ENCODE results near the gene RNF10. TPM values are rescaled to one million over a fixed set of nuclear protein-coding genes. Genes with fewer than 3 reads are reported as not detected.

Gene RNF10
- total RNA-seq (2022; extraction: Qiagen RNA extraction; ENCODE audit: low read depth), result 96.4 to 124 TPM (median 106 TPM) in 5 replicates

DNA sequence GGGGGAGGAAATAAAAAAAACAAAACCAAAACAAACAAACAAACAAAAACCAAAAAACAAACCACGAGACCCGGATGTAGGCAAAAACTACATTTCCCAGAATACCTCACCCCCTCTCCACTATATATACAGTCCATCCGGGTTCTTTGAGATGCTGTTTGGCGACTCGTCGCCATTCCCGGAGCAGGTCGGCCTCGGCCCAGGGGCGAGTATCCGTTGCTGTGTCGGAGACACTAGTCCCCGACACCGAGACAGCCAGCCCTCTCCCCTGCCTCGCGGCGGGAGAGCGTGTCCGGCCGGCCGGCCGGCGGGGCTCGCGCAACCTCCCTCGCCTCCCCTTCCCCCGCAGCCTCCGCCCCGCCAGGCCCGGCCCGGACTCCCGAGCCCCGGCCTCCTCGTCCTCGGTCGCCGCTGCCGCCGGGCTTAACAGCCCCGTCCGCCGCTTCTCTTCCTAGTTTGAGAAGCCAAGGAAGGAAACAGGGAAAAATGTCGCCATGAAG is at the start of gene RNF10:
TSS of gene RNF10 (plus strand) at position 154 of the 500 bp plus-strand sequence. CDS start 456 bp downstream, outside the sequence.

GRCh38 chr12:120495731-120496412 is 38.3 kb upstream of the RNF10 start, which contains the start of gene DYNLL1:
Gene DYNLL1 (plus strand): TSS chr12:120496113. CDS start chr12:120496422, 309 bp downstream.

DNA sequence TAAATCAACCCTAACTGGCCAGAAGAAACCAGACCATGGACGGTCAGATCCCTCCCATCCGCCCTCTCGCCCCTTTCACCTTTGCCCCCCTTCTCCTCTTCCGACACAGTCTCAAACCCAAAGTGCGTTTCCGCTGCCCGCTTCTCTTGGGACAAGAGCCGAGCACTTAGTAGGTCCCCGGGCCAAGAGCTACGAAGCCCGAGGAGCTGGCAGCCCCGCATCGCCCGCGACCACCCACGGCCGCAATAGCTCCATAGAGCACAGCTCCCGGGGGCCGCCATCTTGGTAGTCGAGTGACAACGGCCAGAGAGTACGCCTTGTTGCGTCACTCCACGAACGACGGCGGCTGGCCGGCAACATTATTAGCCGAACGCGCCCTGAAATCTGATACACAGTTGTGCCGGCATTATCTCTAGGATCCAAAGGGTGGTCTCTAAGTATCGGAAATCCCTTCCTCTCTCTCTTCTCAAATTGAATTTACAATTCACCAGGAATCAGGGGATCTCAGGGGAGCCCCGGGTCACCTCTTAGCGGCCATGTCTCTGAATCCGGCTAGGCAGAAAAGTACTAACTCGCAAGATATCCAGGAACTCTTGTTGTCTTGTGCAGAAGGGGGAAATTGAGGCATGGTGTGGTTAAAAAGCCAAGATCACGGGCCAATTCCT is 5.2 kb upstream of the RNF10 start, which contains the start of gene COQ5:
TSS of gene COQ5 (minus strand) at position 298 of the 665 bp plus-strand sequence. CDS start at position 281, 17 bp downstream.

GRCh38 chr12:120580787-120581723 is 46.9 kb downstream of the RNF10 start, which contains the start of gene POP5:
Gene POP5 (minus strand): TSS chr12:120581402. CDS start chr12:120581362, 40 bp downstream.

Other genes with a start within 250 kb of the RNF10 start
- gene RNU4-2, start 242.5 kb upstream of the RNF10 start, total RNA-seq (2022; extraction: Qiagen RNA extraction; ENCODE audit: low read depth), result not detected in 5 replicates
- gene RNU4-1, start 241.1 kb upstream of the RNF10 start, total RNA-seq (2022; extraction: Qiagen RNA extraction; ENCODE audit: low read depth), result 18.3 TPM in 1 of 5 replicates, not detected in the others
- 0.87 to 1.2 TPM (median 1.1 TPM) in 5 replicates for gene SIRT4, start 232.0 kb upstream of the RNF10 start, total RNA-seq (2022; extraction: Qiagen RNA extraction; ENCODE audit: low read depth)
- gene PLA2G1B, start 206.6 kb upstream of the RNF10 start, total RNA-seq (2022; extraction: Qiagen RNA extraction; ENCODE audit: low read depth), result not detected in 5 replicates
- gene MSI1, start 165.2 kb upstream of the RNF10 start, total RNA-seq (2022; extraction: Qiagen RNA extraction; ENCODE audit: low read depth), result 1.3 to 1.7 TPM (median 1.5 TPM) in 5 replicates
- gene COX6A1, start 96.2 kb upstream of the RNF10 start, total RNA-seq (2022; extraction: Qiagen RNA extraction; ENCODE audit: low read depth), result 629 to 874 TPM (median 817 TPM) in 5 replicates
- gene TRIAP1, start 88.0 kb upstream of the RNF10 start, total RNA-seq (2022; extraction: Qiagen RNA extraction; ENCODE audit: low read depth), result 73.7 to 84.0 TPM (median 78.3 TPM) in 5 replicates
- 23.9 to 27.3 TPM (median 25.2 TPM) in 5 replicates for gene GATC, start 87.9 kb upstream of the RNF10 start, total RNA-seq (2022; extraction: Qiagen RNA extraction; ENCODE audit: low read depth)
- gene SRSF9, start 64.6 kb upstream of the RNF10 start, total RNA-seq (2022; extraction: Qiagen RNA extraction; ENCODE audit: low read depth), result 191 to 237 TPM (median 218 TPM) in 5 replicates
- gene DYNLL1, start 38.2 kb upstream of the RNF10 start, total RNA-seq (2022; extraction: Qiagen RNA extraction; ENCODE audit: low read depth), result 634 to 760 TPM (median 694 TPM) in 5 replicates
- 26.4 to 30.7 TPM (median 28.3 TPM) in 5 replicates for gene COQ5, start 5.2 kb upstream of the RNF10 start, total RNA-seq (2022; extraction: Qiagen RNA extraction; ENCODE audit: low read depth)
- 51.6 to 57.9 TPM (median 55.7 TPM) in 5 replicates for gene POP5, start 47.0 kb downstream of the RNF10 start, total RNA-seq (2022; extraction: Qiagen RNA extraction; ENCODE audit: low read depth)
- gene CABP1, start 106.3 kb downstream of the RNF10 start, total RNA-seq (2022; extraction: Qiagen RNA extraction; ENCODE audit: low read depth), result 0.14 to 0.30 TPM (median 0.29 TPM) in 4 of 5 replicates, not detected in the other
- 91.6 to 113 TPM (median 101 TPM) in 5 replicates for gene MLEC, start 152.8 kb downstream of the RNF10 start, total RNA-seq (2022; extraction: Qiagen RNA extraction; ENCODE audit: low read depth)
- gene UNC119B, start 176.1 kb downstream of the RNF10 start, total RNA-seq (2022; extraction: Qiagen RNA extraction; ENCODE audit: low read depth), result 23.1 to 29.9 TPM (median 28.4 TPM) in 5 replicates
- gene ACADS, start 191.5 kb downstream of the RNF10 start, total RNA-seq (2022; extraction: Qiagen RNA extraction; ENCODE audit: low read depth), result 8.0 to 11.6 TPM (median 9.7 TPM) in 5 replicates

All from A549 treated with CpdA at 1 μM for 4 hours (cell line).